ENCODE results near the gene OCIAD2.

- TF ChIP-seq CTCF (conservative IDR thresholded peaks at IDR 0.05; ENCODE audit: low read depth, low read length): no peak
- TF ChIP-seq EZH2 (IDR thresholded peaks at IDR 0.05; ENCODE audit: borderline replicate concordance, low read depth, low read length, poor library complexity, severe bottlenecking): no peak
Observed at GRCh38 chr4:48944252-48944651, 37.7 kb upstream of the OCIAD2 start.
